Memory B cell (primary cell): ENCODE results near the gene LNPEP.
"Not testable (repeated sequence)": the region's sequence is repeated elsewhere in the genome, so short reads cannot be mapped to it uniquely, and the experiment has no call there.

Source experiments
- ATAC-seq: fragments of 150-1000 bp; cut with Tn5 transposase; 2 replicates; pipeline ENCODE4 v1.10.0; 2021; ENCODE audit warnings: low read depth, mild to moderate bottlenecking, moderate library complexity
- DNase-seq, 2 donors: peaks; one replicate each; pipeline ENCODE4 v3.0.0; 2022; ENCODE audit warnings: low spot score in 2 of 2
- H3K27ac Mint-ChIP-seq: one replicate; pipeline ENCODE4 v1.8.0; 2022; ENCODE audit warnings: mild to moderate bottlenecking, moderate library complexity, mixed read lengths
- H3K27me3 Mint-ChIP-seq: one replicate; pipeline ENCODE4 v1.8.0; 2022; ENCODE audit warnings: mixed read lengths
- H3K36me3 Mint-ChIP-seq: one replicate; pipeline ENCODE4 v1.8.0; 2022; ENCODE audit warnings: mild to moderate bottlenecking, mixed read lengths
- H3K4me1 Mint-ChIP-seq: one replicate; pipeline ENCODE4 v1.8.0; 2022; ENCODE audit warnings: mixed read lengths
- H3K4me3 Mint-ChIP-seq: one replicate; pipeline ENCODE4 v1.8.0; 2022; ENCODE audit warnings: mild to moderate bottlenecking, moderate library complexity, mixed read lengths
- H3K9me3 Mint-ChIP-seq: one replicate; pipeline ENCODE4 v1.8.0; 2022; ENCODE audit warnings: mixed read lengths

The LNPEP gene

DNA sequence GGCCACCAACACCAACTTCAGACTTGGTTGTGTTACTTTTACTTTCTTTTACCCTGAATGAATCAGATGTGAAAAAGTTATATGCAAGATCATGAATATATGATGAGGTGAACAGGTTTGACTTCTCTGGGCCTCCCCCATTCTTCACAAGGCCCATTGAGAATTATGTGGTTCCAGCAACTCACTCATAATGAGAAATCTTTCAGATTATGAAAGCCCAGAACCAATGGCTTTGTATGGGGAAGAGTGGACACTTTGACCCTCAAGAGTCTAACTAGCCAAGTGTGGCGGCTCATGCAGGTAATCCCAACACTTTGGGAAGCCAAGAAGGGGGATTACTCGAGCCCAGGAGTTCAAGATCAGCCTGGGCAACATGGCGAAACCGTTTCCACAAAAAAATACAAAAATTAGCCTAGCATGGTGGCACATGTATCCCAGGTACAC lies 16.1 kb upstream of the LNPEP start:
- ATAC-seq (no peak), DNase-seq (no peak)
- peaks cover 21% of the 10 kb centered on the region for H3K4me1 Mint-ChIP-seq
- peak overlapping the region; percentile 71 for H3K27ac Mint-ChIP-seq
- no peaks in the 10 kb centered on the region for H3K27me3 Mint-ChIP-seq
- no peaks in the 10 kb centered on the region for H3K9me3 Mint-ChIP-seq
- no peak overlapping the region for H3K4me3 Mint-ChIP-seq
- peaks cover 14% of the 10 kb centered on the region for H3K36me3 Mint-ChIP-seq

DNA sequence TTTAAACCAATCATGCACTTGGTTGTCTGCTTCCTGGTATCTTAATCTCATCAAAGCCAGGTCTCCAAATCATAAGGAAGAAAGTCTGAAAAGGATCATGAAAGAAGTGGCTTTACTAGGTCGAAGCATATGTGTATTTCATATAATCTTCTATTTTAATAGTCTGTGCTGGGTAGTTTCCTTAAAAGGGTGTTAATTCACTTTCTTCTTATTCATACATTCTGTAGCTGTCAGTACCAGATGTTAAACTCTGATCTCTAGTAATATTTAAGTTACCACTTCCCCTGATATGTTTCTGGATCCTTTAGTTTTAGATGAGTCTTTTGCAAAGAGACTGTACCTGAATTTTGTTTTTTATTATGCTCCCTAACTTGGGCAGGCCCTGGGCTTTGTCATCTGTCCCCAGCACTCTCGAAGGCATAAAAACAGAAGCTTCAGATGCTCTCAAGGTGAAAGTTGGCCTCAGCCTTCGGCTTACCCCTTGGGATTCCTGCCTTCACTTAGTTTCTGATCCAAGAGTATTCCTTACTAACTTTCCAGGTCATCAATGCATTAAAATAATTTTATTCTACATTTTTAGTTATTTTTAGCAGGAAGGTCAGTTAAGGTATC lies 15.0 kb upstream of the LNPEP start:
- Mint-ChIP-seq H3K4me1 (peaks cover 21% of the 10 kb centered on the region), H3K4me3 (no peak overlapping the region), H3K27ac (peak overlapping the region; percentile 71), H3K36me3 (peaks cover 14% of the 10 kb centered on the region), H3K9me3 (no peaks in the 10 kb centered on the region), H3K27me3 (no peaks in the 10 kb centered on the region)
- no peak for ATAC-seq
- no peak for DNase-seq

- Mint-ChIP-seq H3K4me1 (peaks cover 21% of the 10 kb centered on the region), H3K9me3 (no peaks in the 10 kb centered on the region), H3K36me3 (peaks cover 7% of the 10 kb centered on the region), H3K27ac (peak overlapping the region; percentile 92), H3K27me3 (no peaks in the 10 kb centered on the region), H3K4me3 (peak overlapping the region; percentile 84)
- no peak for DNase-seq
- ATAC-seq, result peak; percentile 81
These were observed 13.2 kb upstream of the LNPEP start for GRCh38 chr5:96922499-96923244.

DNA sequence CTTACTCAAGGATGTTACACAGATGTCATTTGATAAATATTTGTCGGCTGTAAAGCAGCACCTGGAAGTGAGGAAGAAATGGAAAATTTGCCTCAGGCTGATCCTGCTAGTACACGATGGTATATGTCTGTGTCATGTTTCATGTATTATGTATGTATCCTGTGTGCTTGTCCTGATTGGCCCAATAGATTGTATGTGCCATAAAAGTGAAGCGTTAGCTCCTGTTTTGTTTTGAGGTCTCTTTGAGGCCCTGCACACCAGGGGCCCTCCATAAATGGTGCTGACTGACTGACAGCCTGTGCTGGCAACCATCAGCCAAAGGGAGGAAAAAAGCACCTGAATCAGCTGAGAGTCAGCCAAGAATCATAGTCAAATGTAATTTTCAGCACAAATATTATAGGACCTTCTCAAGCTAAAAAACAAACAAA lies 11.8 kb upstream of the LNPEP start:
- Mint-ChIP-seq H3K27me3 (no peaks in the 10 kb centered on the region), H3K4me1 (peaks cover 29% of the 10 kb centered on the region), H3K4me3 (no peak overlapping the region), H3K27ac (peak overlapping the region; percentile 55), H3K9me3 (no peaks in the 10 kb centered on the region), H3K36me3 (peaks cover 2% of the 10 kb centered on the region)
- DNase-seq (no peak), ATAC-seq (no peak)

- H3K9me3 Mint-ChIP-seq, result peaks cover 3% of the 10 kb centered on the region
- peaks cover 5% of the 10 kb centered on the region for H3K36me3 Mint-ChIP-seq
- no peak overlapping the region for H3K27ac Mint-ChIP-seq
- peak; percentile 53 for ATAC-seq
- H3K4me1 Mint-ChIP-seq, result peaks cover 36% of the 10 kb centered on the region
- DNase-seq, result no peak
- no peaks in the 10 kb centered on the region for H3K27me3 Mint-ChIP-seq
- H3K4me3 Mint-ChIP-seq, result no peak overlapping the region
These were observed 9.6 kb upstream of the LNPEP start for GRCh38 chr5:96926276-96926675.

DNA sequence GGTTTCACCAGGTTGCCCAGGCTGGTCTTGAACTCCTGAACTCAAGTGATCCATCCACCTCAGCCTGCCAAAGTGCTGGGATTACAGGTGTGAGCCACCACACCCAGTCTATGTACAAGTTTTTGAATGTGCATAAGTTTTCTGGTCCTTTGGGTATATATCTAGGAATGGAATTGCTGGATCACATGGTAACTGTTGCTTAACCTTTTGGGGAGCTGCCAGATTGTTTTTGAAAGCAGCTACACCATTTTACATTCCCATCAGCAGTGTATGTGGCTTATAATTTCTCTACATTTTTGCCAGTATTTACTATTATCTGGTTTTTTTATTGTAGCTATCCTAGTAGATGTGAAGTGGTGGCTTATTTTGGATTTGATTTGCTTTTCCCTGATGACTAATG lies 8.9 kb upstream of the LNPEP start:
- H3K27me3 Mint-ChIP-seq, result no peaks in the 10 kb centered on the region
- no peak for ATAC-seq
- no peak for DNase-seq
- H3K4me3 Mint-ChIP-seq, result no peak overlapping the region
- peaks cover 3% of the 10 kb centered on the region for H3K9me3 Mint-ChIP-seq
- H3K4me1 Mint-ChIP-seq, result peaks cover 38% of the 10 kb centered on the region
- H3K36me3 Mint-ChIP-seq, result peaks cover 5% of the 10 kb centered on the region
- no peak overlapping the region for H3K27ac Mint-ChIP-seq

GRCh38 chr5:96928931-96929708 lies 6.8 kb upstream of the LNPEP start:
- peaks cover 39% of the 10 kb centered on the region for H3K4me1 Mint-ChIP-seq
- H3K36me3 Mint-ChIP-seq, result peaks cover 5% of the 10 kb centered on the region
- peak overlapping the region; percentile 67 for H3K27ac Mint-ChIP-seq
- H3K4me3 Mint-ChIP-seq, result no peak overlapping the region
- H3K27me3 Mint-ChIP-seq, result no peaks in the 10 kb centered on the region
- H3K9me3 Mint-ChIP-seq, result peaks cover 3% of the 10 kb centered on the region
- DNase-seq (no peak), ATAC-seq (no peak)

GRCh38 chr5:96930058-96930457 lies 5.8 kb upstream of the LNPEP start:
- ATAC-seq, result no peak
- peaks cover 40% of the 10 kb centered on the region for H3K4me1 Mint-ChIP-seq
- H3K27me3 Mint-ChIP-seq, result no peaks in the 10 kb centered on the region
- peaks cover 5% of the 10 kb centered on the region for H3K36me3 Mint-ChIP-seq
- no peak for DNase-seq
- no peak overlapping the region for H3K27ac Mint-ChIP-seq
- no peak overlapping the region for H3K4me3 Mint-ChIP-seq
- H3K9me3 Mint-ChIP-seq, result peaks cover 3% of the 10 kb centered on the region

- H3K27ac Mint-ChIP-seq, result no peak overlapping the region
- peaks cover 5% of the 10 kb centered on the region for H3K36me3 Mint-ChIP-seq
- peaks cover 3% of the 10 kb centered on the region for H3K9me3 Mint-ChIP-seq
These were observed 5.3 kb upstream of the LNPEP start for GRCh38 chr5:96930589-96930988.

GRCh38 chr5:96931037-96931436 lies 4.8 kb upstream of the LNPEP start:
- H3K36me3 Mint-ChIP-seq, H3K27me3 Mint-ChIP-seq, H3K9me3 Mint-ChIP-seq, ATAC-seq, DNase-seq: not testable (repeated sequence)
- Mint-ChIP-seq H3K27ac (peak overlapping the region; percentile 96), H3K4me3 (peak overlapping the region; percentile 39), H3K4me1 (peaks cover 40% of the 10 kb centered on the region)

More at GRCh38 chr5:96930589-96930988, 5.3 kb upstream of the LNPEP start:
- Mint-ChIP-seq H3K4me1 (peaks cover 40% of the 10 kb centered on the region), H3K4me3 (no peak overlapping the region), H3K27me3 (no peaks in the 10 kb centered on the region)
- no peak for DNase-seq
- no peak for ATAC-seq

GRCh38 chr5:96931605-96932004 lies 4.3 kb upstream of the LNPEP start:
- Mint-ChIP-seq H3K36me3 (peaks cover 5% of the 10 kb centered on the region), H3K4me3 (peak overlapping the region; percentile 39), H3K4me1 (peaks cover 40% of the 10 kb centered on the region), H3K27ac (peak overlapping the region; percentile 96), H3K9me3 (peaks cover 3% of the 10 kb centered on the region), H3K27me3 (no peaks in the 10 kb centered on the region)
- ATAC-seq, result no peak
- DNase-seq, result peak in 1 of 2 donors; percentile 25

- H3K27me3 Mint-ChIP-seq, result no peaks in the 10 kb centered on the region
- H3K27ac Mint-ChIP-seq, result peak overlapping the region; percentile 96
- H3K4me3 Mint-ChIP-seq, result peak overlapping the region; percentile 28
- DNase-seq, result no peak
- no peak for ATAC-seq
- peaks cover 3% of the 10 kb centered on the region for H3K9me3 Mint-ChIP-seq
- peaks cover 5% of the 10 kb centered on the region for H3K36me3 Mint-ChIP-seq
- peaks cover 42% of the 10 kb centered on the region for H3K4me1 Mint-ChIP-seq
These were observed 3.9 kb upstream of the LNPEP start for GRCh38 chr5:96932026-96932425.

- H3K9me3 Mint-ChIP-seq, result peaks cover 3% of the 10 kb centered on the region
- H3K27ac Mint-ChIP-seq, result peak overlapping the region; percentile 96
- H3K36me3 Mint-ChIP-seq, result peaks cover 4% of the 10 kb centered on the region
- H3K27me3 Mint-ChIP-seq, result no peaks in the 10 kb centered on the region
- DNase-seq, result no peak
- peaks cover 44% of the 10 kb centered on the region for H3K4me1 Mint-ChIP-seq
- ATAC-seq, result no peak
- H3K4me3 Mint-ChIP-seq, result peak overlapping the region; percentile 87
These were observed 1.8 kb upstream of the LNPEP start for GRCh38 chr5:96933764-96934707.
